ENCODE measurements around the gene MYCBP. TPM values are rescaled to one million over a fixed set of nuclear protein-coding genes. Genes with fewer than 3 reads are reported as not detected.
"Not testable (repeated sequence)": the region's sequence is repeated elsewhere in the genome, so short reads cannot be mapped to it uniquely, and the experiment has no call there.

MYCBP gene
- polyA plus RNA-seq (2013, experiment 1 of 2; ENCODE audit: insufficient read length) = 19.7 TPM
- polyA plus RNA-seq (2013, experiment 2 of 2; ENCODE audit: insufficient read length) = 21.1 TPM

- peak; percentile 95 for DNase-seq
Measured at GRCh38 chr1:38873027-38873969, at the start of gene MYCBP. MYCBP (minus strand) TSS chr1:38873348; CDS start chr1:38873305, 43 bp downstream.

GRCh38 chr1:38919130-38919529 is 46.0 kb upstream of the MYCBP start:
- DNase-seq = no peak

- no peak for DNase-seq
Measured at GRCh38 chr1:38918568-38918967, 45.4 kb upstream of the MYCBP start.

GRCh38 chr1:38917772-38918171 is 44.6 kb upstream of the MYCBP start:
- no peak for DNase-seq

- DNase-seq = no peak
Measured at GRCh38 chr1:38917337-38917736, 44.2 kb upstream of the MYCBP start.

GRCh38 chr1:38915352-38915948 is 42.3 kb upstream of the MYCBP start:
- DNase-seq = no peak

- not testable (repeated sequence) for DNase-seq
Measured at GRCh38 chr1:38914908-38915307, 41.8 kb upstream of the MYCBP start.

DNA sequence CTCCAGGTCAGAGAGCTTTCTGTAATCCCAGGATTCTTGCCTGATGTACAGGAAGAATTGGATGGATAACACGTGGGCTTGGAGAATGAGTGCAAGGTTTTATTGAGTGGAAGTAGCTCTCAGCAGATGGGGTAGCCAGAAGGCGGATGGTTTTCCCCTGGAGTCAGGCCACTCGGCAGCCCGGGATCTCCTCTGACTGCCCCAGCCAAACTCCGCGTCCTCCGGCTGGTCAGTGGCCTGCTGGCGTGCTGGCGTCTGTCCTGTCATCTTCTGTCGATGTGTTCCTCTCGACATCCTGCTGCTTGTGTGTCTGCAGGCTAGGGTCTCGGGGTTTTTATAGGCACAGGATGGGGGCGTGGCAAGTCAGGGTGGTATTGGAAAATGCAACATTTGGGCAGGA is 35.7 kb upstream of the MYCBP start:
- DNase-seq = no peak

DNA sequence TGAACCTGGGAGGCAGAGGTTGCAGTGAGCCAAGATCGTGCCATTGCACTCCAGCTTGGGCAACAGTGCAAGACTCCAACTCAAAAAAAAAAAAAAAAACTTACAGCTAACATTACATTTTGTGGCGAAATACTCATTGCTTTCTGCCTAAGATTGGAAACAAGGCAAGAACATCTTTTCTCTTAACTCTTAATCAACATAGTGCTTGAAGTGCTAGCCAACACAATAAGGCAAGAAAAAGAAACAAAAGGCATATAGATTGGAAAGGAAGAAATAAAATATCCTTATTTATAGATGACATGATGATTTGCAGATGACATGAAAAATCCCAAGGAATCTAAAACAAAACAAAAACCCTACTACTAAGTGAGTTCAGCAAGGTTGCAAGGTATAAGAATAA is 32.8 kb upstream of the MYCBP start:
- no peak for DNase-seq

- DNase-seq = no peak
Measured at GRCh38 chr1:38899560-38899959, 26.4 kb upstream of the MYCBP start.

DNA sequence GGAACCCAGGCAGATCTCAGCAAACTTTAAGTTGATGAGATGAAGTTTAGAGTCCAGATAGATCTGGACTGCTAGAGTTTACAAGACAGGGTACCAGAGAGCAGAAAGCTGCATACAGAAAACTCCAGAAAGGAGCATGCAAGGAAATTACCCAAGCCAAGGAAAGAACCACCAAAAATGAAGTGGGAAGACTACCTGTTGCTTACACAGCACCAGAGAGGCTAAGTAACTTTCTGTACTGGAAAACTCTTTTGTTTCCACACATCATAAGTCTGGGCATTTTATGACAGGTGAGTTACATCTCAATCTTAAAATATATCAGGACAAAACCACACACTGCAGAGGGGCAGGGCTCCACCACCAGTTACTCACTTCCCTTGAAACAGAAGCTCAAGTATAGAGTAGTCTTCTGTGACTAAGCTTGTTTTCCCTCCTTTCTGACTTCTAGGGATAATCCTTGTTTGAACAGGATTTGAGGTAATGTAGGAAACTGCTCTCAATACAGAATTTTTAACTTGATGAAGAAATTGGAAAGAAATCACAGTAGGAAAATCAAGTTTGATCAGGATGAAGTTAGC is 25.6 kb upstream of the MYCBP start:
- no peak for DNase-seq

DNA sequence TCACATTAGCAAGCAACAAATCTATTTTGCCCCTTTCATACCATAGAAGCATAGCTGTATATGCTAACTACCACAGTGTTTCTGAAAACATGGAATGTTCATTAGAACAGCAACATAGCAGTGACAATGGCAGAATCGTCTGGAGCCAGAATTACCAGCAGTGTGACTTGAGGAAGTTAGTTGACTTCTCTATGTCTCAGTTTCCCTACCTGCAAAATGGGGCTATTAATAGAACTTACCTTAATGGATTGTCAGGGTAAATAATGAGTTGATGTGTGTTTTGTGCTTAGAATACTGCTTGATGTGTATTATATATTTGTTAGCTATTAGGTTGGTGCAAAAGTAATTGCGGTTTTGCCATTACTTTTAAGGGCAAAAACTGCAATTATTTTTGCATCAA is 23.0 kb upstream of the MYCBP start:
- DNase-seq = no peak

- no peak for DNase-seq
Measured at GRCh38 chr1:38892976-38893375, 19.8 kb upstream of the MYCBP start.

DNA sequence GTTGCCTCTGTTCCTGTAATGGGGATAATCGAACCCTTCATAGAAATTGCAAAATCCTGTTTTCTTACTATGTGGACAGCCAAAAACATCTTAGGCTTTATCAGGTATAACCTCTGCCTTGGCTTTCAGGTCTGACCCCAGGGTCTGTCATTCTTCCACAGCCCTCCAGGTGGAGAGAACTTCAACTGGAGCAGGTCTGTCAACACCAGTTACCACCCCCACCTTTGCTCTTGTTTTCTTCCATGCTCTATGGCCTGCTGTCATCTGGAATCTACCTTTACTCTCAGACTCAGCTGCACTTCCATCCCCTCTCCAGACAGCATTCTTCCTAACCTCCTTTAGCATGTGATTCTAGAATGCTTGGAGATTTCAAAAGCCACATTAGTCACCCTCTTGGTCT is 18.6 kb upstream of the MYCBP start:
- DNase-seq = no peak

GRCh38 chr1:38889589-38889988 is 16.4 kb upstream of the MYCBP start:
- no peak for DNase-seq

GRCh38 chr1:38888423-38889333 is 15.5 kb upstream of the MYCBP start:
- no peak for DNase-seq

- no peak for DNase-seq
Measured at GRCh38 chr1:38885092-38885491, 11.9 kb upstream of the MYCBP start.

DNA sequence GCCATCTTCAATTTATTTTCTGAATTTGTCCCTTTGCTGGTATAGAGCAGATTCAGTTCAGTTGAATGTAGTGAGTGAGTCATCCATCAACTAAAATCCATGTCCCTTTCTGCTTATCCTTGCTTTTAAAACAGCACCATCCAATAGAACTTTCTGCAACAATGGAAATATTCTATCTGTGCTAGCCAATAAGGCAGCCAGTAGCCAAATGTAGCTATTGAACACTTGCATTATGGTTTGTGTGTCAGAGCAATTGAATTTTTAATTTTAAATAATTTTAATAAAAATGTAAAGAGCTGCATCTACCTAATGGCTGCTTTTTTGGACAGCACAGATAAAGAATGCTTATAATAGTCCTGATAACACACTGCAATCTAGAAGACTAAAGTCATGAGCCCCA is 8.3 kb upstream of the MYCBP start, which contains the start of gene GJA9:
GJA9 (minus strand) TSS at position 101 of the 400 bp plus-strand sequence. CDS start 5,489 bp downstream, outside the sequence.
- no peak for DNase-seq

GRCh38 chr1:38875811-38876210 is 2.7 kb upstream of the MYCBP start:
- DNase-seq = no peak

DNA sequence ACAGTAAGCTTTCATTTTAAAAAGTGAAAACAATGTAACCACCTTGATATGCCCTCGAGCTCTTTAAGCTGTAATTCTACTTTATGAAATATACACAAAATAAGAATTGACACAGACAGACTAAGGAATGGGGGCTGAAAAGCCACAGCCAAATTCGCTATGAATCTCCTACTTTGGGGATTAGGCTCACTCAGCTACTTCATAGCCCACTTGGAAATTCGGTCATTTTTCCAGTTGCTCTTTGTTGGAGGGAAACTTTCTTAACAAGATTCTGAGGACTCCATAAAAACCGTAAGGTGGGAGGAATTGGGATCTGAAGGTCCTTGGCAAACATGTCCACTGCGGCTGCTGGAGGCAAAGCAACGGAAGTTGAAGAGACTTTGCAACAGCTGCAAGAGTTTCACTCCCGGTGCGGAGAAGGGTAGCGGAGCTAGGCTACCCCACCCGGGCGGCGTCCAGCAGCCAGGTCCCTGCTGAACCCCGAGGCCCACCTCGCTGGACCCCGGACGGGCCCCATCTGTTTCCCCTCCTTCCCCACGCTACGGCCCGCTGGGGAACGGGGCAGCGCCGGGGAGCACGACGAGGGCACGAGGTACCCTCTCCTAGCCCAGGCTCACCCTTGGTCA is 634 bp downstream of the MYCBP start:
- no peak for DNase-seq

DNA sequence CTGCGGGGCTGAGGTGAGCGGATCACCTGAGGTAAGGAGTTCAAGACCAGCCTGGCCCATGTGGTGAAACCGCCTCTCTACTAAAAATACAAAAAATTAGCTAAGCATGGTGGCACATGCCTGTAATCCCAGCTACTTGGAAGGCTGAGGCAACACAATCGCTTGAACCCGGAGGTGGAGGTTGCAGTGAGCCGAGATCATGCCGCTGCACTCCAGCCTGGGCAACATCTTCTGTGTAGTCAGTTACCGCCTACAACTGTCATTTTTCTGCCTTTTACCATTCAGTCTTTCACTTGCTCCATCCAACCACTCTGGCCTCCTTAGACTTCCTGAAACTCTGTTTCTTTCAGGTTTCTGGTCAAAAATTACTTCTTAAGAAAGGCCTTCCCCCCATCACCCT is 2.2 kb downstream of the MYCBP start:
- DNase-seq = no peak

- no peak for DNase-seq
Measured at GRCh38 chr1:38867208-38867607, 5.9 kb downstream of the MYCBP start.

All from fibroblast of skin of abdomen (primary cell).